GM23248 (cell line): ENCODE results near the gene GSE1. TPM values are rescaled to one million over a fixed set of nuclear protein-coding genes. Genes with fewer than 3 reads are reported as not detected.

Experiments used
- DNase-seq: peaks from one replicate; pipeline ENCODE4 v3.0.0-alpha.2; 2015
- H2AFZ ChIP-seq: fragments of 200-600 bp; sonication (generic); 2 replicates; pipeline ENCODE4 v1.6.1; 2016; ENCODE audit warnings: antibody characterized with exemption
- H3F3A ChIP-seq: fragments of 200-600 bp; sonication (generic); 2 replicates; pipeline ENCODE4 v1.6.1; 2016; ENCODE audit warnings: mild to moderate bottlenecking, antibody characterized with exemption, mixed run types; ENCODE audit not compliant: insufficient read depth
- H3K27ac ChIP-seq: fragments of 200-600 bp; sonication (generic); 2 replicates; pipeline ENCODE4 v1.5.1; 2016; ENCODE audit warnings: mild to moderate bottlenecking
- H3K27me3 ChIP-seq: fragments of 200-600 bp; sonication (generic); replicated peaks from 2 replicates; pipeline ENCODE4 v1.6.1; 2016; ENCODE audit warnings: mild to moderate bottlenecking; ENCODE audit not compliant: insufficient read depth
- H3K36me3 ChIP-seq: fragments of 200-600 bp; sonication (generic); 2 replicates; pipeline ENCODE4 v1.6.1; 2016; ENCODE audit warnings: low read depth, mild to moderate bottlenecking
- H3K4me1 ChIP-seq: fragments of 200-600 bp; sonication (generic); 2 replicates; pipeline ENCODE4 v1.6.1; 2016; ENCODE audit warnings: mild to moderate bottlenecking; ENCODE audit not compliant: insufficient read depth
- H3K4me2 ChIP-seq: fragments of 200-600 bp; sonication (generic); one replicate; pipeline ENCODE4 v1.6.1; 2016; ENCODE audit warnings: mild to moderate bottlenecking; ENCODE audit not compliant: unreplicated experiment
- H3K4me3 ChIP-seq: fragments of 200-600 bp; sonication (generic); 2 replicates; pipeline ENCODE4 v1.5.1; 2016; ENCODE audit warnings: mild to moderate bottlenecking
- H3K79me2 ChIP-seq: fragments of 200-600 bp; sonication (generic); 2 replicates; pipeline ENCODE4 v1.6.1; 2016; ENCODE audit warnings: mild to moderate bottlenecking; ENCODE audit not compliant: insufficient read depth
- H3K9ac ChIP-seq: fragments of 200-600 bp; sonication (generic); 2 replicates; pipeline ENCODE4 v1.6.1; 2016; ENCODE audit warnings: mild to moderate bottlenecking
- H3K9me2 ChIP-seq: fragments of 200-600 bp; sonication (generic); 2 replicates; pipeline ENCODE4 v1.6.1; 2016; ENCODE audit warnings: mixed run types, mild to moderate bottlenecking, moderate library complexity; ENCODE audit not compliant: insufficient read depth
- H3K9me3 ChIP-seq: fragments of 200-600 bp; sonication (generic); one replicate; pipeline ENCODE4 v1.6.1; 2017; ENCODE audit warnings: low read depth
- H4K20me1 ChIP-seq: fragments of 200-600 bp; sonication (generic); 2 replicates; pipeline ENCODE4 v1.6.0; 2016; ENCODE audit not compliant: insufficient read depth
- EZH2 ChIP-seq: fragments of 200-600 bp; sonication (generic); IDR thresholded peaks from 2 replicates; pipeline ENCODE4 v1.6.1; 2018; ENCODE audit warnings: antibody characterized with exemption, mild to moderate bottlenecking; ENCODE audit not compliant: insufficient read depth, poor library complexity, severe bottlenecking
- EZH2phosphoT487 ChIP-seq: fragments of 200-600 bp; sonication (generic); IDR thresholded peaks from 2 replicates; pipeline ENCODE4 v1.6.1; 2018; ENCODE audit warnings: antibody characterized with exemption, moderate library complexity, mild to moderate bottlenecking, low read depth; ENCODE audit not compliant: insufficient read depth
- WGBS, 2 experiments: methylation state at CpG; one replicate each; pipeline ENCODE4 v1.1.6; 2015 to 2017; ENCODE audit warnings: low lambda C conversion rate in 2 of 2, low coverage in 1 of 2; ENCODE audit errors: missing lambda C conversion rate in 2 of 2; 5-methylcytosine and 5-hydroxymethylcytosine counted together
- in situ Hi-C: fragments of 300-500 bp; cut with MboI; formaldehyde crosslinking; loops from 2 replicates; pipeline ENCODE4 v1.15.0; 2020
- polyA plus RNA-seq: library from polyadenylated mRNA; unstranded; fragments of >200 nt; fragmentation: Nextera tagmentation; extraction: Ambion mirVana; gene quantifications from 2 replicates; pipeline ENCODE4 v1.2.1, GENCODE V29; 2016
- total RNA-seq: library from RNA; depleted of rRNA; stranded (reverse); fragments of >200 nt; shearing (Covaris generic); gene quantifications from 2 replicates; pipeline ENCODE4 v1.2.3, GENCODE V29; 2014

Gene GSE1
- total and polyA plus RNA-seq, 2 experiments from 2014 or later = 11.6 to 35.1 TPM

- H3K4me2 ChIP-seq = no peak overlapping the region
- no peak for TF ChIP-seq EZH2phosphoT487
- no peak for TF ChIP-seq EZH2
- H3K27ac ChIP-seq = no peak overlapping the region
- H3K27me3 ChIP-seq = no peaks in the 10 kb centered on the region
- peaks cover under 1% of the 10 kb centered on the region; the same call in 1 of the 2 replicates for H3K4me1 ChIP-seq
- H3K9me2 ChIP-seq = no peaks in the 10 kb centered on the region
- no peak for DNase-seq
- H3F3A ChIP-seq = no peaks in the 10 kb centered on the region
- H2AFZ ChIP-seq = no peak overlapping the region
- WGBS, 2 experiments = 93 to 96% methylated on average over 24 of the region's 26 CpGs
- no peaks in the 10 kb centered on the region for H3K36me3 ChIP-seq
- no peak overlapping the region for H3K4me3 ChIP-seq
- H4K20me1 ChIP-seq = 0 out of 2 replicates have a peak, but pooled peaks cover 3% of the 10 kb centered on the region
- no peak overlapping the region for H3K9ac ChIP-seq
- H3K79me2 ChIP-seq = peaks cover 44% of the 10 kb centered on the region
- H3K9me3 ChIP-seq = no peaks in the 10 kb centered on the region
- in situ Hi-C loops = no loop called here
Observed at GRCh38 chr16:85648070-85648714, 35.1 kb downstream of the GSE1 start.

- no peaks in the 10 kb centered on the region for H3K36me3 ChIP-seq
- H3K79me2 ChIP-seq = peaks cover 39% of the 10 kb centered on the region
- no peaks in the 10 kb centered on the region for H3K27me3 ChIP-seq
- H3K4me1 ChIP-seq = peaks cover 6% of the 10 kb centered on the region; the same call in 1 of the 2 replicates
- no peak overlapping the region for H3K4me2 ChIP-seq
- peaks cover 6% of the 10 kb centered on the region; the same call in 1 of the 2 replicates for H3F3A ChIP-seq
- H3K9me3 ChIP-seq = no peaks in the 10 kb centered on the region
- H3K9me2 ChIP-seq = no peaks in the 10 kb centered on the region
- H3K27ac ChIP-seq = no peak overlapping the region
- no peak for TF ChIP-seq EZH2
- no peak for TF ChIP-seq EZH2phosphoT487
- WGBS, 2 experiments = 82 to 85% methylated on average over 13 to 14 of the region's 14 CpGs
- in situ Hi-C loops = no loop called here
- H4K20me1 ChIP-seq = 0 out of 2 replicates have a peak, but pooled peaks cover 3% of the 10 kb centered on the region
- no peak for DNase-seq
- H2AFZ ChIP-seq = no peak overlapping the region
- H3K4me3 ChIP-seq = no peak overlapping the region
- no peak overlapping the region for H3K9ac ChIP-seq
Observed at GRCh38 chr16:85648805-85649204, 35.7 kb downstream of the GSE1 start.

- Histone ChIP-seq H3K4me2 (no peak overlapping the region), H3K36me3 (no peaks in the 10 kb centered on the region), H3K79me2 (peaks cover 32% of the 10 kb centered on the region), H3K4me3 (no peak overlapping the region), H3K9ac (no peak overlapping the region), H2AFZ (no peak overlapping the region), H3F3A (peaks cover 8% of the 10 kb centered on the region; the same call in 1 of the 2 replicates), H3K9me3 (no peaks in the 10 kb centered on the region), H3K4me1 (peaks cover 6% of the 10 kb centered on the region; the same call in 1 of the 2 replicates), H3K9me2 (no peaks in the 10 kb centered on the region), H4K20me1 (0 out of 2 replicates have a peak, but pooled peaks cover 3% of the 10 kb centered on the region), H3K27ac (no peak overlapping the region), H3K27me3 (no peaks in the 10 kb centered on the region)
- in situ Hi-C loops = no loop called here
- DNase-seq = no peak
- 86% methylated on average over 15 of the region's 16 CpGs for WGBS, 2 experiments
- TF ChIP-seq EZH2phosphoT487 = no peak
- TF ChIP-seq EZH2 = no peak
Observed at GRCh38 chr16:85649411-85650134, 36.5 kb downstream of the GSE1 start.

- WGBS, 2 experiments = 96 to 97% methylated on average over 28 to 39 of the region's 39 CpGs
- Histone ChIP-seq H3K9me2 (no peaks in the 10 kb centered on the region), H3K27me3 (no peaks in the 10 kb centered on the region), H3K27ac (no peak overlapping the region), H3K4me3 (no peak overlapping the region), H4K20me1 (0 out of 2 replicates have a peak, but pooled peaks cover 3% of the 10 kb centered on the region), H3K9me3 (no peaks in the 10 kb centered on the region), H3K4me1 (peaks cover 6% of the 10 kb centered on the region; the same call in 1 of the 2 replicates), H3F3A (peaks cover 8% of the 10 kb centered on the region; the same call in 1 of the 2 replicates), H2AFZ (no peak overlapping the region), H3K36me3 (no peaks in the 10 kb centered on the region; the same call in 1 of the 2 replicates), H3K79me2 (peaks cover 26% of the 10 kb centered on the region), H3K9ac (no peak overlapping the region), H3K4me2 (no peak overlapping the region)
- TF ChIP-seq EZH2phosphoT487 (no peak), EZH2 (no peak)
- in situ Hi-C loops = no loop called here
- DNase-seq = no peak
Observed at GRCh38 chr16:85650135-85650843, 37.2 kb downstream of the GSE1 start.
